ENCODE data around the gene NCAN. TPM values are rescaled to one million over a fixed set of nuclear protein-coding genes. Genes with fewer than 3 reads are reported as not detected.

NCAN gene
- total and polyA plus RNA-seq, 2 of the 4 experiments (the other 2 are of a cell fraction) = not detected

GRCh38 chr19:19232261-19232721 is 20.5 kb downstream of the NCAN start:
- Histone ChIP-seq H3K9me3 (ENCODE audit: control insufficient read depth, insufficient read depth, low read length) (peaks cover 20% of the 10 kb centered on the region), H3K9me1 (ENCODE audit: insufficient read depth, low read length) (no peaks in the 10 kb centered on the region), H3K4ac (ENCODE audit: low read depth, low read length) (no peak overlapping the region), H3K14ac (replicated peaks; ENCODE audit: low read depth, low read length) (no peak overlapping the region), H2AK5ac (ENCODE audit: low read depth, low read length) (no peak overlapping the region), H3K4me3 (ENCODE audit: insufficient read depth, low read depth, low read length) (no peak overlapping the region), H3K56ac (ENCODE audit: extremely low read depth, insufficient read depth, low read length) (no peak overlapping the region), H3K4me1 (ENCODE audit: control insufficient read depth, insufficient read depth, low read length) (no peaks in the 10 kb centered on the region), H2BK5ac (ENCODE audit: low read depth, low read length, poor library complexity, severe bottlenecking) (no peak overlapping the region), H4K5ac (ENCODE audit: low read depth, low read length) (no peak overlapping the region), H3K4me2 (ENCODE audit: low read depth, low read length) (no peak overlapping the region), H3K27me3 (ENCODE audit: control insufficient read depth, insufficient read depth, low read length) (peaks cover 5% of the 10 kb centered on the region; the same call in 1 of the 2 replicates), H3K23ac (ENCODE audit: low read depth, low read length) (no peak overlapping the region), H3K36me3 (ENCODE audit: control insufficient read depth, insufficient read depth, low read length) (no peaks in the 10 kb centered on the region), H2BK20ac (ENCODE audit: low read depth, low read length) (no peak overlapping the region), H3K18ac (ENCODE audit: low read depth, low read length) (no peak overlapping the region), H3K27ac (ENCODE audit: insufficient read depth, low read length) (no peak overlapping the region), H3K79me1 (ENCODE audit: low read depth in 1 of 2, low read length in 2 of 2) (no peaks in the 10 kb centered on the region), H3K9ac (ENCODE audit: low read depth, low read length) (no peak overlapping the region), H2AFZ (replicated peaks; ENCODE audit: low read length, poor library complexity) (no peak overlapping the region), H4K20me1 (ENCODE audit: insufficient read depth, low read length) (no peaks in the 10 kb centered on the region), H2BK15ac (ENCODE audit: low read depth, low read length) (no peak overlapping the region), H2AK9ac (replicated peaks; ENCODE audit: low read depth, low read length, poor library complexity) (no peak overlapping the region), H4K91ac (ENCODE audit: insufficient read depth, low read depth, low read length) (no peak overlapping the region), H4K8ac (ENCODE audit: low read depth in 2 of 2, low read length in 2 of 2) (no peak overlapping the region), H2BK120ac (ENCODE audit: low read depth, low read length) (no peak overlapping the region)
- no peak for DNase-seq
- no TSS peak for BruUV-seq (replicated peaks)
- ChIA-PET CTCF (no interaction called here), POLR2A (ENCODE audit: unreplicated experiment) (no interaction called here)
- dilution Hi-C loops (cut with HindIII; ENCODE audit: low sequenced_read_pairs, unreplicated experiment) = no loop called here
- in situ Hi-C loops (cut with MboI; ENCODE audit: low sequenced_read_pairs) = no loop called here
- WGBS, 2 experiments (ENCODE audit: extremely low coverage in 2 of 2, insufficient read length in 1 of 2) = 89% methylated on average over 8 of the region's 19 CpGs; no CpG with 5 or more reads in 1 of the 2 experiments
- no peak for TF ChIP-seq SMC3 (IDR thresholded peaks at IDR 0.05; ENCODE audit: low read depth, low read length)
- no peak for TF ChIP-seq USF2 (IDR thresholded peaks at IDR 0.05; ENCODE audit: low read depth, low read length)
- no peak for TF ChIP-seq MAZ (IDR thresholded peaks at IDR 0.05; ENCODE audit: borderline replicate concordance, low read depth, low read length)
- no peak for TF ChIP-seq ELK1 (IDR thresholded peaks at IDR 0.05; ENCODE audit: borderline replicate concordance, low read depth, low read length)
- no peak for TF ChIP-seq RAD21 (IDR thresholded peaks at IDR 0.05; ENCODE audit: low read length)
- TF ChIP-seq FOS (IDR thresholded peaks at IDR 0.05; ENCODE audit: low read depth, low read length) = no peak
- no peak for TF ChIP-seq RCOR1 (IDR thresholded peaks at IDR 0.05; ENCODE audit: insufficient replicate concordance, low read length)
- no peak for TF ChIP-seq RFX5 (IDR thresholded peaks at IDR 0.05; ENCODE audit: low read depth, low read length)
- TF ChIP-seq MXI1 (IDR thresholded peaks at IDR 0.05; ENCODE audit: borderline replicate concordance, low read depth, low read length) = no peak
- TF ChIP-seq POLR2A (IDR thresholded peaks at IDR 0.05; ENCODE audit: low read depth, low read length) = no peak
- no peak for TF ChIP-seq CHD1 (IDR thresholded peaks at IDR 0.05; ENCODE audit: low read depth, low read length)
- intact Hi-C loops (cut with micrococcal nuclease) = no loop called here
- ATAC-seq (ENCODE audit: low read depth) = no peak
